Retinal pigment epithelial cell (primary cell): ENCODE data around the gene ABT1.
A peak's percentile ranks its signal among the peaks of the same experiment; 100 is the strongest.
"Not testable (repeated sequence)": the region's sequence is repeated elsewhere in the genome, so short reads cannot be mapped to it uniquely, and the experiment has no call there.

Experiments used
- DNase-seq: peaks from one replicate; pipeline ENCODE4 v3.0.0-alpha.2; 2010; ENCODE audit warnings: low read depth
- H3K4me3 ChIP-seq: 2 replicates; pipeline ENCODE4 v1.5.1; 2011; ENCODE audit warnings: mild to moderate bottlenecking, low read length, control low read depth, moderate library complexity
- TF ChIP-seq, protein P1 (sequence below): conservative IDR thresholded peaks from 2 replicates; pipeline ENCODE4 v1.5.1; 2011; ENCODE audit warnings: low read depth, low read length, control low read depth, inconsistent platforms

The ABT1 gene

DNA sequence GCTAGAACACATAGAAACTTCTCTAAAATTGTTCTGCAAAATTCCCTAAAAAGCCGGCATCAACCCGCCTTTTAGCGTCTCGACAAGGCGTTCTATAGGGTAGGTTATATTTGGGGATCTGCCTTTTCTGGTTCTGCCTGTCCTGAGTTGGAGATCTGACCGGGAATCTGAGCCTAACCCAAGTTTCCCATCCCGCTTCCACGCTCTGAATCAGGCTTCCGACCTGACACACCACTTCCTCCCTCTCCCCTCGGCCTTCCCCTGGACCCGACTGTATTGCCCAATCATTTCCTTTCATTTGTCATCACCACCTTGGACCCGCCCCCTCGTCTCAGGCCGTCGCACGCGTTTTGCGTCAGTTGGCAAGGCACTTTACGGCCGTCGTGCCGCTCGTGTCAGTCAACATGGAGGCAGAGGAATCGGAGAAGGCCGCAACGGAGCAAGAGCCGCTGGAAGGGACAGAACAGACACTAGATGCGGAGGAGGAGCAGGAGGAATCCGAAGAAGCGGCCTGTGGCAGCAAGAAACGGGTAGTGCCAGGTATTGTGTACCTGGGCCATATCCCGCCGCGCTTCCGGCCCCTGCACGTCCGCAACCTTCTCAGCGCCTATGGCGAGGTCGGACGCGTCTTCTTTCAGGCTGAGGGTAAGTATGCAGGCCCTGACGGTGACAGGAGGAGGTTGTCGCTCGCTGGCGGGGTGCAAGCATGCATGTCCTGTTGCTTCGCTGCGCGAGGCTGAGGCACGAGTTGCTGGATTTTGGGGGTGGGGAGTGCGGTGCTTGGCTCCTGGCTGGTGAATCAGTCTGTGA, at the start of gene ABT1:
TSS of gene ABT1 (plus strand) at position 375 of the 810 bp plus-strand sequence. CDS start at position 405, 30 bp downstream.
- DNase-seq = peak; percentile 91
- TF ChIP-seq, protein P1, sequence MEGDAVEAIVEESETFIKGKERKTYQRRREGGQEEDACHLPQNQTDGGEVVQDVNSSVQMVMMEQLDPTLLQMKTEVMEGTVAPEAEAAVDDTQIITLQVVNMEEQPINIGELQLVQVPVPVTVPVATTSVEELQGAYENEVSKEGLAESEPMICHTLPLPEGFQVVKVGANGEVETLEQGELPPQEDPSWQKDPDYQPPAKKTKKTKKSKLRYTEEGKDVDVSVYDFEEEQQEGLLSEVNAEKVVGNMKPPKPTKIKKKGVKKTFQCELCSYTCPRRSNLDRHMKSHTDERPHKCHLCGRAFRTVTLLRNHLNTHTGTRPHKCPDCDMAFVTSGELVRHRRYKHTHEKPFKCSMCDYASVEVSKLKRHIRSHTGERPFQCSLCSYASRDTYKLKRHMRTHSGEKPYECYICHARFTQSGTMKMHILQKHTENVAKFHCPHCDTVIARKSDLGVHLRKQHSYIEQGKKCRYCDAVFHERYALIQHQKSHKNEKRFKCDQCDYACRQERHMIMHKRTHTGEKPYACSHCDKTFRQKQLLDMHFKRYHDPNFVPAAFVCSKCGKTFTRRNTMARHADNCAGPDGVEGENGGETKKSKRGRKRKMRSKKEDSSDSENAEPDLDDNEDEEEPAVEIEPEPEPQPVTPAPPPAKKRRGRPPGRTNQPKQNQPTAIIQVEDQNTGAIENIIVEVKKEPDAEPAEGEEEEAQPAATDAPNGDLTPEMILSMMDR = no peak
- peak within 1 kb of the TSS; percentile 99 for H3K4me3 ChIP-seq

- not testable (repeated sequence) for H3K4me3 ChIP-seq
Measured at GRCh38 chr6:26547363-26547762, 49.4 kb upstream of the ABT1 start.

GRCh38 chr6:26550250-26550993, 46.3 kb upstream of the ABT1 start:
- no peak for DNase-seq
- TF ChIP-seq, protein P1 = peak; percentile 15
- H3K4me3 ChIP-seq = peak overlapping the region; percentile 72

More at GRCh38 chr6:26547363-26547762, 49.4 kb upstream of the ABT1 start:
- DNase-seq = not testable (repeated sequence)

DNA sequence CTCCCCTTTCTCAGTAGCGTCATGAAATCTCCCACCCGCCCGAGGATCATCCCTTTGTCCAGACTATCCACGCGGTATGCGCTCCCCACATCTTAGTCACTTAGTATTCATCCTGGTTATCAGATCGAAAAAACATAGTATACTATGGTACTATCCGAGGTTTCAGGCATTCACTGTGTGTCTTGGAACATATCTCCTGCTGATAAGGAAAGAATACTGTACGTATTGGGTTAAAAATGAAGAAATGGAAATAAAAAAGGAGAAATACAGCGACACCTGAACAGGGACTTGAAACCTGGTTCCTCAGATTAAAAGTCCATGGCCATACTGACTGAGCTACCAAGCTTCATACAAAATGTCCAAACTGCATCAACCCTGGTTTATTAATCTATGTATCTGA, 44.5 kb upstream of the ABT1 start:
- H3K4me3 ChIP-seq = no peak overlapping the region
- DNase-seq = no peak
- TF ChIP-seq, protein P1 = no peak

DNA sequence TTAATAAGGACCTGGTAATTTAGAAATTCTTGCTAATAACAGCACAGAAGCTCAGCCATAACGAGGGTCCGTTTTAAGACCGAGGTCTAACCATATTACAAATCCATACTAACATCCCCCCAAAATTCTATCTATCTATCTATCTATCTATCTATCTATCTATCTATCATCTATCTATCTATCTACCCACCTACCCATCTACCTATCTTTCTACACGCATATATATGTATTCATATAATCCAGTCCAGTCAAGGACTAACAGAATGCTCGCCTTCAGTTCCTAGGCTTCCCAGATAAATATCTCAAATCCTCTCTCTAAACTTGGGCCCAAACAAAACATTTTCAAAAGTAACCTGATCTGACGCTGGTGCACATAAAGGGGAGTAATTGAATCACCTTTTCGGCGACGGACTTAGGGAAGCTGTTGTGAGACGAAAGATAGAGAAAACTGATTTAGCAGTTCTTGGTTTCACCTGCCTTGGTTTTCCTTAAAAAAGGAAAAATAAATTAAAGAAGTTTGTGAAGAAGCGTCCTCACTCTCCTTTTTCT, 44.0 kb upstream of the ABT1 start:
- no peak for DNase-seq
- peak overlapping the region; percentile 77 for H3K4me3 ChIP-seq
- TF ChIP-seq, protein P1 = no peak

DNA sequence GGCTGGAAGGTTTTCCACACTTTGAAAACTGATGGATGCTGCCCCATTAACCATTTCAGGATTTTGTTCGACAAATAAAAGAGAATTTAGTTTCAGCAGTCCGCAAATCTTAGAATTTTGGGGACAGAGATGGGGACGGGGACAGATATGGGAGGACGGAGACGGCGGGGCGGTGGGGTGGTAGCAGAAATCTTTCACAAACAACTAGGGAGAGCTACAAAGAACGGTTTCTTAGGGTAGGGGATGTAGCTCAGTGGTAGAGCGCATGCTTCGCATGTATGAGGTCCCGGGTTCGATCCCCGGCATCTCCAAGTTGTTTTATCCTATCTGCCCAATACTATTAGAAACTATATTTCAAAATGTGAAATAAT, 43.5 kb upstream of the ABT1 start:
- peak overlapping the region; percentile 77 for H3K4me3 ChIP-seq
- no peak for DNase-seq
- TF ChIP-seq, protein P1 = no peak

GRCh38 chr6:26553635-26554446, 42.9 kb upstream of the ABT1 start:
- DNase-seq = no peak
- TF ChIP-seq, protein P1 = no peak
- H3K4me3 ChIP-seq = peak overlapping the region; percentile 77
